GM19324 (cell line): ENCODE results near the gene CHD3.

Experiments used
- ATAC-seq: cut with Tn5 transposase; IDR thresholded peaks from one replicate; pipeline ENCODE4 v1.9.1; 2021; ENCODE audit warnings: mild to moderate bottlenecking, moderate library complexity; ENCODE audit not compliant: unreplicated experiment, low FRiP score

The CHD3 gene

DNA sequence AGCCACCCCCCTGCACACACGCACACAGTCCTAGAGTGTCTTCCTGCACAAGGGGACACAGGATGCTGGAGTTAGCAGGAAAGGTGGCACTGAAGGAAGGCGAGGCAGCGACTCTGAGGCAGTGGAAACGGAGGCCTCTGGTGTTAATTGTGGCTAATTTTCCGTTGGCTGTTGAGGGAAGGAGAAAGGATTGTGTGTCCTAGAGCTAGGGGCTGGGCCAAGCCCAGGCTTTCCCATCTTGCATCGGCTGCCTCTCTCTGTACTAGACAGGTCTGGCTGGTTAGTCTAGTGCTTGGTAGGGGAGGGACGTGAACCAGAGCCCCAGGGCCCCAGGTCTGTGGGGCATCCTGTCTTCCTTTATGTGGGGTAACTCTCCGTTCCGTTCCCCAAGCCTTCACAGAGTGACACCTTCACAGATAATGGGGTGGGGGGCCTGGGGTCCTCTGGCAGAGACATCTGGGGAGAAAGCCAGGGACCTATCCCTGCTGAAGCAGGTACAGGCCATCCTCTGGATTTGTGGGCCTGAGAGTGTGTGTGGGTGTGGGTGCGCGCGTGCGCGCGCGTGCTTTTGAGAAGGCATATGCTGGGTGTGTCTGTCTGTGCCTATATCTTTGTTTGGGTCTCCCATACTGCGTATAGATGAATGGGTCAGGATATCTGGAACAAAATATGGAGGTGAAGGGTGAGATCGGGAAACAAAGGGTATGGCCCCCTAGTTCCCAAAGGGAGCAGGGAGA, at the start of gene CHD3:
TSS of gene CHD3 (plus strand) at position 606 of the 737 bp plus-strand sequence. CDS start 212 bp downstream, outside the sequence.
- no peak for ATAC-seq

DNA sequence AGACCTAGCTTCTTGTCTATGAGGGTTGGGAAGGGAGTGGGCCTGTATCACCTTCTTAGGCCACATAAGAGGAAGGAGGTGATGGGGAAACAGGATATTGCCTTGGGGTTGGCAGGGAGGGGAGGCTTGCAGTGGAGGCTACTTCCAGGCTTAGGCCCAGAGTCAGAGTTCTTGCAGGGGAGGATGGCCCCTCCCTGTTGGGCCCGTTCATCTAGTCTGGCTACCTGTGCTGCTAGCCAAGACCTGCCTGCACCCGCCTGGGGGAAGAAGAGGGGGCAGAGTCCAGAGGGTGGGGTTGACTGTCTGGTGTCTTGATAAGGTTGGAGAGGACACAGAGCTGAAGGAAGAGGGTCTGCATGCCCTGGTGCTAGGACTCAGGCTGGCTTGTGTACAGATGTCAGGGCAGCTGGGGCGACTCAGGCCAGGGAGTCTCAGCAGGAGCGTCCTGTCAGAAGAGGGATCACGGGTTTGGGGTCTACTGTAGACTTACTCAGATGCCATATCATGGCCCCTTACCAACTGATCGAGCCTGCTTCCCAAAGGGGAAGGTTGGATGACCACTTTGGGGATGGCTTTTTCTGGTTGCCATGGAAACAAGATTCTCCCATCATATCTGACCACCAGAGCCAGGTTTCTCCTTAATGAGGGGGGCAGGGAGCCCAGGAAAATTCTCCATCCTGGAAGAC, 49.3 kb upstream of the CHD3 start:
- no peak for ATAC-seq

DNA sequence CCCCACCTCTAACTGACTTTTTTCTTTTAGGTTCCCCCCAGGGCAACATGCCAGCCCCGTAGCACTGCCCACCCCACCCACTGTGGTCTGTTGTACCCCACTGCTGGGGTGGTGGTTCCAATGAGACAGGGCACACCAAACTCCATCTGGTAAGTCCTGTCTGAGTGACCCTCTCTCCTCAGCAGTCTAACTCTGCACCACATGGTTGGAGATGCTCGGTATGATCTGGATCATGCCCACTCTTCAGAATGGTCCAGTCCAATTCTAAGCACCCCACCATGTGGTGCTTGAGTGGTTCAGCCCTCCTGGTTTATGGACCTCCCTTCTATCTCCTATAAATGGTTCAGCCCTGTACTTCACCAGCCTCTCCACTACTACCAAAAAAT, 48.7 kb upstream of the CHD3 start:
- ATAC-seq: no peak

DNA sequence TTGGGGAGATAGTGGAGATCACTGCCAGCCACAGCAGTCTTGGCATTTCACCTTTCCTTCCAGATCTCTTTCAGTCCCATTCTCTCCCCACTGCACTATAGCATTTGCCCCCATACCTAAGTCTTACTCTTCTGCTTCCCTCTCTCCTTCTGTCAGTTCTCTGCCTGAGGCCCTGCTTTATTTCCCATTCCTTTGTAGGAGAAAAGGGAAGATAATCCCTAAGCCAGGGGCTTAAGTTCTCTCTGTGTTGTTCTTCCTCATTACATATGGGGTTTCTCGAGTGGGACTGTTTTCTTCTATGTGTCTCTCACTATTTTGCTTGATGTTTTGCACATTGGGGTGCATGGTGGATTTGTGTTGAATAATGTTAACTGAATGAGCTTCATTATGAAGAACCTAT, 48.1 kb upstream of the CHD3 start:
- ATAC-seq: no peak

DNA sequence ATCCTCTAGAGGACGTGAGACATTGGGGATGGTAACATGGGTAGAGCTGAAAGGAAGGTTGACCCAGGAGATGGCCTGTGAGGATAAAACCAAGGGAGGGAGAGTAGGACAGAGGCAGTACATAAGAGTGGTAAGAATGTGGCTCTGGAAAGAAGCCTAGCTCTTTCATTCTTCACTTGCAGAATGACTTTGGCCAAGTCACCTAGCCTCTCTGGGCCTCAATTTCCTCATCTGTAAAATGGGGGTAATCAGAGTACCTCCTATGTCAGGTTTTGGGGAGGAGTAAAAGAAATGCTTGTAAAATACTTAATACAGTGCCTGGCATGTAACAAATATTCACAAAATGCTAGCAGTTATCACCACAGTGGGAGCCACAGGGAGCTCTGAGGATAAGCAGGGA, 47.7 kb upstream of the CHD3 start:
- no peak for ATAC-seq

DNA sequence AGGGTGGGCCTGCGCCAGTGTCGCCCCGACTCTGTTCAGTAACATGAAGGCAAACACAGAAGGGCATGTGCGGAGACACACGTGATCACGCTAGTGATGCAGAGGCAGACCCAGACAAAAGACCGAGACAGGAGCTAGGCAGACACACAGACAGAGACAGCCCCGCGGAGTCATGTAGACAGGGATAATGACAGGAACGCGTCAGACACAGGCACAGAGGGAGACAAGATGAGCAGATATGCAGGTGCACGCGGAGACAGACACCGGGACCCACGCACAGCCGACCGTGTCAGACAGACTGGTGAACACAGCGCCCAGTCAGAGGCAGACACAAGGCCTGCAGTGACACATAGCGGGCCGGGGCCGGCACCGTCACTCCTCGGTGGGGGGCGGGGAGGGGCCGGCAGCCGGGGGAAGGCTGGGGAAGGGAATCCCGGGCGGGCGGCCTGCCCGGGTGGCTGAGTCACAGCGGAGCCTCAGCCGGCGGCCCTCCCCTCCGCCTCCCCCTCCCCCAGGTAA, 47.1 kb upstream of the CHD3 start:
- no peak for ATAC-seq

DNA sequence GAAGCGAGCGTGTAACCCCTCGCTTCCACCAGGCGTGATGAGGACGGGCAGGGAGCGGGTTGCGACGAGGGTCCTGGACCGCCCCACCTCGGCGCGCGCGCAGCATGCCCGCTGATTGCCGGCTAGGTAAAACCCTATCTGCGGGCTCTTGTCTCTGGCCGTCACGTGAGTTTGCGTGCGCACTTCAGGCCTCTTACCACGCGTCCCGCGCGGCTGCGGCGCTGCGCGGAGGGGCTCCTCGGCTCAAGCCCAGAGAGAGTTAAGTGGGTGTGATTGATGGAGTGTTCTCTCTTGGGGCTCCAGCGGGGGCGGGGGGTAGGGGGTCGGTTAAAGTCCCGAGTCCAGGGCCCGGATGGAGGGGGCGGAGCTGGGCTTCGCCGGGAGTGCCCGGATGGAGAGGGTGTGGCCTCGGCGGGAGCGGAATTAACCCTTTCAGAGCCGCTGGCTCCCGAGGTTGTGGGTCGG, 46.6 kb upstream of the CHD3 start:
- ATAC-seq: peak; percentile 26

DNA sequence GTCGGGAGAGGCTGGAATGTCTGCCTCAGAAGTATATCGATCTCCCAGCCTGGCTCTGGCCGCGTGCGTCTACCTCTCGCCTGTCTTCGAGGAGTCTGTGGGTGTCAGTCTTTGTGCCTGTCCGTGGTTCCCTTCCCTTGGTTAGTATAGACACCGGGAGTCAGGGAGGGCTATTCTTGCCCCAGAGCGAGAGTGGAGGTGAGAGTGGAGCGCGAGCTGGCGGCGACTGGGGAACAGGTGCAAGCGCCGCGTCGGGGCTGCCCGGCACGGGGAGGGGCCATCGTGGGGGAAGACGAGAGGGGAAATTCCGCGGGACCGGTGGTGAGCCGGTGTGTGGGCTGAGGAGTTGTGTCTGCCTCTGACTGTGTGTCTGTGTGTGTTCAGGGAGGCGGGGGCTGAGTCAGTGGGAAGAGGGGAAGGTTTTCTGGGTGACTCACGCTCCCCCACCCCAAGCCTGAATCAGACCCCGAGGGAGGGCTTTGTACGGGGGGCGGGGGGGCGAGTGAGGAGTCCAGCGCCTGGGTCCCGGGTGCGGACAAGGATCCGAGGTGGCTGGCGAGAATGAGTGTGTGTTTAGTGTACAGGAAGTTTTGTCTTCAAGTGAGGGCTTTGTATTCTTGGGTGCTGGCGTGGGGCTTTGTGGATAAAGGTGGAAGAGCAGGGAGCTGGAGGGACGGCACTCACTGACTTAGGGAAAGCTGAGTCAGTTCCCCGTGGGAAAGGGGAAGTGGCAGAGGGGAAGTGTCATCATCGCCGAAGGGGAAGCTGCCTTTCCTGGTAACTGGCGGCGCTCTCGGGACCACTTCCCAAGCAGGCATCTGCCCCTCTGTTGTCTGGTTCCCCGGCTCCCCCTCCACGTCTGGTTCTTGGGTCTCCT, 46.0 kb upstream of the CHD3 start:
- ATAC-seq: peak; percentile 27

DNA sequence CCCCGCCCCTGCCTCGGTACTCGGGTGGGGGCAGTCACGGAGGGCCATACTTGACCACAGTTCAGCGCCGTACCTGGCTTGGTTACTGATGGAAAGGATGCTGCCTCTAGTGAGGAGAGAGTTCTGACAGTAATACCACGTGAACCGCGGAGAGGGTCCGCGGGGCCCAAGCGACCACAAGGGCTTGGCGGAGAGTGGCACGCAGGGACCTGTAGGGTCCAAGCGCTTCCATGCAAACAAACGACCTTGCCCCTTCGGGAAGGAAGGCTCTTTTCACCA, 45.4 kb upstream of the CHD3 start:
- peak; percentile 1 for ATAC-seq

DNA sequence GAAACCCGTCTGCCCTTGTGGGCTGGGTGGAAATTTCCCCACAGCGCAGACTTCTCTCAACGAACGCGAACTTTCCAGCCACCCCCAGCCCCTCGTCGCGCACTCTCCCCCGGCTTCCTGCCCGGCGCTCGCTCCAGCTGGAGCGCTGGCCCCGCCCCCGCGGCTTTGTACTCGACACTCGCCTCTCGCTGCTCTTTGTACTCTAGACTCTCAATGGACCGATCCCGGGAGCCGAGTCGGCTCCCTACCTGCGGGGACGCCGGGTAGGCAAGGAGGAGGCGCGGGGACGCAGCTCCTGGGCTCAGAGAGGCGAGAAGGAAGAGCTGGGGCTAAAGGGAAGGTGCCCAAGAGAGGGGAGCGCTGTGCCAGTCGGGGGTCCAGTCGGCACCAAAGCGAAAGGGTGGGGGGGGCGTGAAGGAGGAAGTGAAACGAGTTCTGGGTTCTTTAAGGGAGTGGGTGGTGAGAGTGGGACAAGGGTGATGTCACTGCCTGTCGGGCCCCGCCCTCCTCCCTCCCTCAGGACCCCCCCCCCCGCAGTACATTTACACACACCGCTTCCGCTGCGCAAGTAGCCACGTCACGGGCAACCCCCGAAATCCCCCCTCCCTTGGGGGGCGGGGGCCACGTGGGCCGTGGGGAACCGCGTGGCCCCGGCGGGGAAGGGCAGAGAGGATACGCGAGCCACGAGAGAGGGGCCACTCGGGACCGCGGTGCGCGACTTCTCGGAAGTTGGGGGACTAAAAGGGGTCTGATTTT, 44.9 kb upstream of the CHD3 start:
- peak; percentile 46 for ATAC-seq

DNA sequence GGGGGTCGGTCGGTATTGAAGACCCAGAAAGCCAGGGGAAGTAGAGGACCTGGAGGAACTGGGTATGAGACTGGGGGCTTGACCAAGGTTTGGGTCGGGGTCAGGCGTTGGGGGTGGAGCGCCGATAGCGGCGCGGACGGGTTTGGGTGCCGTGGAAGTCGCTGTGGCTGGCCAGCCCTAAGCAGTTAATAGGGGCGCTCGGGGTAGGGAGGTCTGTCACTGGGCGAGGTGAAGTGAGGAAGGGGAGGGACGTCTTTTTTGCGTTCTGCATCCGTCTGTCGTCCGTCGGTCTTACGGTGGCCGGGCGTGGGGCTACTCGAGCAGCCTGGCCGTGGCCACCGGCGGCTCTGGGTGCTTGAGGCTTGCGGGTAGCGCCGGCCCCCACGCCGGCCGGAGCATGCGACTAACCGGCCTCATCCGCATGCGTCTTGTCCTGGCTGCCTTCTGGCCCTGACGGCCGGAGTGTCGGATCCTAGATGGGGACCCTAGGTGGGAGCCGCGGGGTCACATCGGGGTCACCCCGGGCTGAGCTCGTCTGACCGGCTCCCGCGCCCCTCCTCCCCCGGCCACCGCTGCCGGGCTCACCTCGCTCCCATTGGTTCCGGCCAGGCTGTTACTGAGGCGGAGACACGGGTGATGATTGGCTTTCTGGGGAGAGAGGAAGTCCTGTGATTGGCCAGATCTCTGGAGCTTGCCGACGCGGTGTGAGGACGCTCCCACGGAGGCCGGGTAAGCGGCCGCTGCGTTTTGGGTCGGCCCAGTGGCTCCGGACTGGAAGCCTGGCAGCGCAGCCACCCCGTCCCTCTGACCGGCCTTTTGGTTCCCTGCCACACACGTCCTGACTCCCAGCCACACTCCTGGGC, 44.1 kb upstream of the CHD3 start:
- ATAC-seq: peak; percentile 46

DNA sequence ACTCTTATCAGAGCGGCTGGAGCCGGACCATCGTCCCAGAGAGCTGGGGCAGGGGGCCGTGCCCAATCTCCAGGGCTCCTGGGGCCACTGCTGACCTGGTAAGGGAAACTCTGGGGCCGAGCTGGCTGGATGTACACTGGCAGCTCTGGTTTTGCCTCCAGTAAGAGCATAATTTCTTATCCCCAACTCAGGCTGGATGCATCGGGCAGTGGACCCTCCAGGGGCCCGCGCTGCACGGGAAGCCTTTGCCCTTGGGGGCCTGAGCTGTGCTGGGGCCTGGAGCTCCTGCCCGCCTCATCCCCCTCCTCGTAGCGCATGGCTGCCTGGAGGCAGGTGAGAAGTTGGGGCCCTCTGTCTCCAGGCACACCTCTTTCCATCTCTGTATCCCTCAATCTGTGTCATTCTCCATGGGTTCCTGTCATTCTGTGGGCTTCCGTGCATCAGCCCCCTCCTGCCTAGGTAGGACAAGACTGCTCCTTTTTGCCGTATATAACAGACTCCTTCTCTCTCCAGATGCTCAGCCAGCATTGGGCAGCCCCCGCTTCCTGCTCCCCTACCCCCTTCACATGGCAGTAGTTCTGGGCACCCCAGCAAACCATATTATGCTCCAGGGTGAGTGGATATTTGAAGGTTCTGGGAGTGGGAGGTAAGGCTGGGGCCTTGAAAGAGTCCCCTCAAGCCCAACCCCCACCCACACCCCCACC, 43.1 kb upstream of the CHD3 start:
- ATAC-seq: no peak

DNA sequence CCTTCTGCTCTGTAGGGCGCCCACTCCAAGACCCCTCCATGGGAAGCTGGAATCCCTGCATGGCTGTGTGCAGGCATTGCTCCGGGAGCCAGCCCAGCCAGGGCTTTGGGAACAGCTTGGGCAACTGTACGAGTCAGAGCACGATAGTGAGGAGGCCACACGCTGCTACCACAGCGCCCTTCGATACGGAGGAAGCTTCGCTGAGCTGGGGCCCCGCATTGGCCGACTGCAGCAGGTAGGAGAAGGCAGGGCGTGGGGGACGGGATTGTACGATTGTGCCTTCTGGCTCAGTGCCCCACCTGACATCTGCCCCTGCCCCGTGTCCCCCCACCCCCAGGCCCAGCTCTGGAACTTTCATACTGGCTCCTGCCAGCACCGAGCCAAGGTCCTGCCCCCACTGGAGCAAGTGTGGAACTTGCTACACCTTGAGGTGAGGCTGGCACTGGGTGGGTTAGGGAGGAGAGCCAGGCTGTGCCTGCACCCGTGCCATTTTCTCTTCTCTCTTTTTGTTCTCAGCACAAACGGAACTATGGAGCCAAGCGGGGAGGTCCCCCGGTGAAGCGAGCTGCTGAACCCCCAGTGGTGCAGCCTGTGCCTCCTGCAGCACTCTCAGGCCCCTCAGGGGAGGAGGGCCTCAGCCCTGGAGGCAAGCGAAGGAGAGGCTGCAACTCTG, 42.4 kb upstream of the CHD3 start:
- no peak for ATAC-seq

DNA sequence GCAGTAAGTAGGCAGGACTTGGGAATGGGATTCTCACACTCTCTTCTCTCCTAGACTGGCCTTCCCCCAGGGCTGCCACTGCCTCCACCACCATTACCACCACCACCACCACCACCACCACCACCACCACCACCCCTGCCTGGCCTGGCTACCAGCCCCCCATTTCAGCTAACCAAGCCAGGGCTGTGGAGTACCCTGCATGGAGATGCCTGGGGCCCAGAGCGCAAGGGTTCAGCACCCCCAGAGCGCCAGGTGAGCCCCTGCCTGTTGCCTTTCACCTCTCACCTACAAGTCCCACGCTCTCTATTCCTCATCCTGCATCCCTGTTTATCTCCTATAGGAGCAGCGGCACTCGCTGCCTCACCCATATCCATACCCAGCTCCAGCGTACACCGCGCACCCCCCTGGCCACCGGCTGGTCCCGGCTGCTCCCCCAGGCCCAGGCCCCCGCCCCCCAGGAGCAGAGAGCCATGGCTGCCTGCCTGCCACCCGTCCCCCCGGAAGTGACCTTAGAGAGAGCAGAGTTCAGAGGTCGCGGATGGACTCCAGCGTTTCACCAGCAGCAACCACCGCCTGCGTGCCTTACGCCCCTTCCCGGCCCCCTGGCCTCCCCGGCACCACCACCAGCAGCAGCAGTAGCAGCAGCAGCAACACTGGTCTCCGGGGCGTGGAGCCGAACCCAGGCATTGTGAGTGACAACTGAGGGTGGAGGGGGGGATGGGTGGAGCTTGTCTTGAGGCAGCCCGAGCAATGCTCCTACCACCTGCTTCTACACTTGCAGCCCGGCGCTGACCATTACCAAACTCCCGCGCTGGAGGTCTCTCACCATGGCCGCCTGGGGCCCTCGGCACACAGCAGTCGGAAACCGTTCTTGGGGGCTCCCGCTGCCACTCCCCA, 41.6 kb upstream of the CHD3 start:
- ATAC-seq: no peak

DNA sequence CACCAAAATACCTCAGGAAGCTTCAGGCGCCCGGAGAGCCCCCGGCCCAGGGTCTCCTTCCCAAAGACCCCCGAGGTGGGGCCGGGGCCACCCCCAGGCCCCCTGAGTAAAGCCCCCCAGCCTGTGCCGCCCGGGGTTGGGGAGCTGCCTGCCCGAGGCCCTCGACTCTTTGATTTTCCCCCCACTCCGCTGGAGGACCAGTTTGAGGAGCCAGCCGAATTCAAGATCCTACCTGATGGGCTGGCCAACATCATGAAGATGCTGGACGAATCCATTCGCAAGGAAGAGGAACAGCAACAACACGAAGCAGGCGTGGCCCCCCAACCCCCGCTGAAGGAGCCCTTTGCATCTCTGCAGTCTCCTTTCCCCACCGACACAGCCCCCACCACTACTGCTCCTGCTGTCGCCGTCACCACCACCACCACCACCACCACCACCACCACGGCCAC, 40.4 kb upstream of the CHD3 start:
- ATAC-seq: no peak

DNA sequence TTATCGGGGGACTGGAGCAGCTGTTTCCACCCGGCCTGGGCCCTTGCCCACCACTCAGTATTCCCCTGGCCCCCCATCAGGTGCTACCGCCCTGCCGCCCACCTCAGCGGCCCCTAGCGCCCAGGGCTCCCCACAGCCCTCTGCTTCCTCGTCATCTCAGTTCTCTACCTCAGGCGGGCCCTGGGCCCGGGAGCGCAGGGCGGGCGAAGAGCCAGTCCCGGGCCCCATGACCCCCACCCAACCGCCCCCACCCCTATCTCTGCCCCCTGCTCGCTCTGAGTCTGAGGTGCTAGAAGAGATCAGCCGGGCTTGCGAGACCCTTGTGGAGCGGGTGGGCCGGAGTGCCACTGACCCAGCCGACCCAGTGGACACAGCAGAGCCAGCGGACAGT, 39.9 kb upstream of the CHD3 start:
- ATAC-seq: no peak

DNA sequence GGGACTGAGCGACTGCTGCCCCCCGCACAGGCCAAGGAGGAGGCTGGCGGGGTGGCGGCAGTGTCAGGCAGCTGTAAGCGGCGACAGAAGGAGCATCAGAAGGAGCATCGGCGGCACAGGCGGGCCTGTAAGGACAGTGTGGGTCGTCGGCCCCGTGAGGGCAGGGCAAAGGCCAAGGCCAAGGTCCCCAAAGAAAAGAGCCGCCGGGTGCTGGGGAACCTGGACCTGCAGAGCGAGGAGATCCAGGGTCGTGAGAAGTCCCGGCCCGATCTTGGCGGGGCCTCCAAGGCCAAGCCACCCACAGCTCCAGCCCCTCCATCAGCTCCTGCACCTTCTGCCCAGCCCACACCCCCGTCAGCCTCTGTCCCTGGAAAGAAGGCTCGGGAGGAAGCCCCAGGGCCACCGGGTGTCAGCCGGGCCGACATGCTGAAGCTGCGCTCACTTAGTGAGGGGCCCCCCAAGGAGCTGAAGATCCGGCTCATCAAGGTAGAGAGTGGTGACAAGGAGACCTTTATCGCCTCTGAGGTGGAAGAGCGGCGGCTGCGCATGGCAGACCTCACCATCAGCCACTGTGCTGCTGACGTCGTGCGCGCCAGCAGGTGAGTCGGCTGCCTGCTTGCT, 39.3 kb upstream of the CHD3 start:
- no peak for ATAC-seq
